Body of pancreas (tissue), 4 donors: ENCODE data around the gene TEX101. TPM values are rescaled to one million over a fixed set of nuclear protein-coding genes. Genes with fewer than 3 reads are reported as not detected.
A peak's percentile ranks its signal among the peaks of the same experiment; 100 is the strongest.

ENCODE experiments used
- ATAC-seq: fragments of 150-250 bp; one replicate; pipeline ENCODE4 v1.9.1; 2016
- DNase-seq, 4 donors: peaks; one replicate each; pipeline ENCODE4 v3.0.0-alpha.2; 2019
- H3K27ac ChIP-seq, 4 donors: fragments of 200-600 bp; sonication (generic); 1 replicate in 3 of 4; 2 replicates in 1 of 4; pipeline versions ENCODE4 v1.5.1 to v1.6.1; 2016 to 2019; ENCODE audit warnings: mild to moderate bottlenecking in 1 of 4, mixed read lengths in 1 of 4, moderate library complexity in 1 of 4
- H3K27me3 ChIP-seq, 2 donors: fragments of 200-600 bp; sonication (generic); one replicate each; pipeline ENCODE4 v1.6.0; 2016; ENCODE audit warnings: mild to moderate bottlenecking in 1 of 2
- H3K36me3 ChIP-seq, 2 donors: fragments of 200-600 bp; sonication (generic); replicated peaks in 1 of 2; 2 replicates each; pipeline ENCODE4 v1.5.1; 2016; ENCODE audit warnings: low read depth in 2 of 2; ENCODE audit not compliant: insufficient read depth in 1 of 2
- H3K4me1 ChIP-seq: fragments of 200-600 bp; sonication (generic); one replicate; pipeline ENCODE4 v1.6.0; 2016
- H3K4me3 ChIP-seq, 2 donors: fragments of 200-600 bp; sonication (generic); 1 replicate in 1 of 2; 2 replicates in 1 of 2; pipeline ENCODE4 v1.5.1; 2016 to 2019
- H3K9me3 ChIP-seq, 3 donors: fragments of 200-600 bp; sonication (generic); 1 replicate in 2 of 3; 2 replicates in 1 of 3; pipeline ENCODE4 v1.5.1; 2016
- CTCF ChIP-seq, 7 experiments: fragments of 450-650 bp in 4 of 7; fragments of 200-600 bp in 3 of 7; sonication (generic) in 3 of 7; IDR thresholded peaks; one replicate each; pipeline ENCODE4 v1.5.1; 2016 to 2019; ENCODE audit warnings: antibody characterized with exemption in 7 of 7
- POLR2A ChIP-seq, 3 donors: fragments of 450-650 bp; IDR thresholded peaks; one replicate each; pipeline ENCODE4 v1.6.1; 2016; ENCODE audit warnings: antibody characterized with exemption in 3 of 3, mild to moderate bottlenecking in 2 of 3
- WGBS, 2 donors: methylation state at CpG; one replicate each; pipeline ENCODE4 v1.1.5; 2017; 5-methylcytosine and 5-hydroxymethylcytosine counted together
- intact Hi-C: fragments of 100-400 bp; cut with DNase I; formaldehyde crosslinking; loops from one replicate; pipeline ENCODE4 v1.15.1; 2023
- total RNA-seq, 2 donors: library from RNA; depleted of rRNA; stranded (reverse); fragments of >200 nt; gene quantifications; one replicate each; pipeline ENCODE4 v1.1.0, GENCODE V29; 2016

TEX101 gene
- total RNA-seq, 2 donors from 2014 or later, result not detected

- intact Hi-C loops, result loop anchor here (2.0 kb wide), 1 partner anchor 72 kb away; no protein-coding TSS in a partner anchor
- DNase-seq, result peak; percentile 75 to 80 (median 79)
- H3K4me3 ChIP-seq, result no peak overlapping the region
- WGBS, 2 donors, result 21 to 25% methylated on average over 14 of the region's 14 CpGs
- TF ChIP-seq POLR2A (IDR thresholded peaks at IDR 0.05) (no peak), CTCF (IDR thresholded peaks at IDR 0.05) (peak; percentile 80 to 96 (median 92))
- H3K27ac ChIP-seq, result no peak overlapping the region
- H3K4me1 ChIP-seq, result no peaks in the 10 kb centered on the region
- peak; percentile 83 for ATAC-seq
- H3K36me3 ChIP-seq, result no peaks in the 10 kb centered on the region
- no peaks in the 10 kb centered on the region for H3K9me3 ChIP-seq
- no peaks in the 10 kb centered on the region for H3K27me3 ChIP-seq
Observed at GRCh38 chr19:43446746-43447489, 32.2 kb downstream of the TEX101 start.

GRCh38 chr19:43447655-43448054 lies 33.0 kb downstream of the TEX101 start:
- no peak overlapping the region for H3K4me3 ChIP-seq
- 80 to 83% methylated on average over 9 of the region's 9 CpGs for WGBS, 2 donors
- H3K9me3 ChIP-seq, result no peaks in the 10 kb centered on the region
- ATAC-seq, result no peak
- H3K4me1 ChIP-seq, result no peaks in the 10 kb centered on the region
- intact Hi-C loops, result loop anchor here (2.0 kb wide), 1 partner anchor 71 kb away; no protein-coding TSS in a partner anchor
- DNase-seq, result no peak
- TF ChIP-seq POLR2A (IDR thresholded peaks at IDR 0.05) (no peak), CTCF (IDR thresholded peaks at IDR 0.05) (no peak)
- H3K36me3 ChIP-seq, result no peaks in the 10 kb centered on the region
- no peaks in the 10 kb centered on the region for H3K27me3 ChIP-seq
- no peak overlapping the region for H3K27ac ChIP-seq

- H3K27ac ChIP-seq, result no peak overlapping the region
- intact Hi-C loops, result no loop called here
- no peaks in the 10 kb centered on the region for H3K27me3 ChIP-seq
- H3K4me1 ChIP-seq, result no peaks in the 10 kb centered on the region
- H3K4me3 ChIP-seq, result no peak overlapping the region
- ATAC-seq, result no peak
- no peak for TF ChIP-seq POLR2A (IDR thresholded peaks at IDR 0.05)
- TF ChIP-seq CTCF (IDR thresholded peaks at IDR 0.05), result no peak
- DNase-seq, result peak in 1 of 4 donors; percentile 22
- H3K36me3 ChIP-seq, result no peaks in the 10 kb centered on the region
- 55 to 71% methylated on average over 2 of the region's 2 CpGs for WGBS, 2 donors
- no peaks in the 10 kb centered on the region for H3K9me3 ChIP-seq
Observed at GRCh38 chr19:43450545-43450997, 35.9 kb downstream of the TEX101 start.

- Histone ChIP-seq H3K27ac (no peak overlapping the region), H3K9me3 (no peaks in the 10 kb centered on the region), H3K36me3 (no peaks in the 10 kb centered on the region), H3K4me3 (no peak overlapping the region), H3K27me3 (no peaks in the 10 kb centered on the region), H3K4me1 (no peaks in the 10 kb centered on the region)
- TF ChIP-seq POLR2A (IDR thresholded peaks at IDR 0.05) (no peak), CTCF (IDR thresholded peaks at IDR 0.05) (no peak)
- 55 to 64% methylated on average over 3 of the region's 3 CpGs for WGBS, 2 donors
- no peak for ATAC-seq
- intact Hi-C loops, result no loop called here
- no peak for DNase-seq
Observed at GRCh38 chr19:43452582-43452981, 37.9 kb downstream of the TEX101 start.

- H3K4me1 ChIP-seq, result no peaks in the 10 kb centered on the region
- TF ChIP-seq POLR2A (IDR thresholded peaks at IDR 0.05) (no peak), CTCF (IDR thresholded peaks at IDR 0.05) (no peak)
- DNase-seq (no peak), ATAC-seq (no peak)
- no peaks in the 10 kb centered on the region for H3K27me3 ChIP-seq
- no peaks in the 10 kb centered on the region for H3K9me3 ChIP-seq
- H3K4me3 ChIP-seq, result no peak overlapping the region
- H3K27ac ChIP-seq, result no peak overlapping the region
- WGBS, 2 donors, result 70 to 75% methylated on average over 2 of the region's 2 CpGs
- intact Hi-C loops, result no loop called here
- H3K36me3 ChIP-seq, result no peaks in the 10 kb centered on the region
Observed at GRCh38 chr19:43454031-43454430, 39.3 kb downstream of the TEX101 start.
